Measurements from ENCODE around the gene PANK2. TPM values are rescaled to one million over a fixed set of nuclear protein-coding genes. Genes with fewer than 3 reads are reported as not detected.
"Not testable (repeated sequence)": the region's sequence is repeated elsewhere in the genome, so short reads cannot be mapped to it uniquely, and the experiment has no call there.

Gene PANK2
- 10 to 100 TPM; 59.7 to 64.5 TPM for total RNA-seq

- Mint-ChIP-seq H3K36me3 (ENCODE audit: low read depth) (peaks cover 45% of the 10 kb centered on the region), H3K4me1 (peaks cover 48% of the 10 kb centered on the region), H3K4me3 (peak within 1 kb of the TSS; percentile 98), H3K27ac (peak within 1 kb of the TSS; percentile 96), H3K27me3 (no peaks in the 10 kb centered on the region), H3K9me3 (no peaks in the 10 kb centered on the region)
- DNase-seq: peak; percentile 99
- CTCF ChIA-PET: interaction anchor here (1.1 to 2.1 kb wide), 3 partner anchors 31 to 196 kb away, joined by 3 to 6 read pairs (median 4); no protein-coding TSS in a partner anchor
- POLR2A ChIA-PET: no interaction called here
Measured at GRCh38 chr20:3888622-3889488, at the start of gene PANK2. TSS of gene PANK2 (plus strand) at chr20:3889387.

- H3K4me1 Mint-ChIP-seq: peaks cover 23% of the 10 kb centered on the region
- DNase-seq; H3K4me3 Mint-ChIP-seq; POLR2A ChIA-PET; H3K27ac Mint-ChIP-seq; H3K27me3 Mint-ChIP-seq; H3K9me3 Mint-ChIP-seq; H3K36me3 Mint-ChIP-seq (ENCODE audit: low read depth): not testable (repeated sequence)
- CTCF ChIA-PET: interaction anchor here (0.9 to 1.1 kb wide), 2 partner anchors 14 to 20 kb away, joined by 3 read pairs; partner anchors contain the start of gene AP5S1
Measured at GRCh38 chr20:3840201-3840600, 49.0 kb upstream of the PANK2 start.

GRCh38 chr20:3842348-3842930 is 46.7 kb upstream of the PANK2 start:
- Mint-ChIP-seq H3K4me3 (no peak overlapping the region), H3K27ac (no peak overlapping the region), H3K36me3 (ENCODE audit: low read depth) (peaks cover 2% of the 10 kb centered on the region), H3K4me1 (peaks cover 33% of the 10 kb centered on the region), H3K27me3 (no peaks in the 10 kb centered on the region), H3K9me3 (no peaks in the 10 kb centered on the region)
- POLR2A ChIA-PET: no interaction called here
- DNase-seq: no peak
- CTCF ChIA-PET: interaction anchor here (0.6 to 0.9 kb wide), 2 partner anchors 10 to 22 kb away, joined by 3 to 4 read pairs; partner anchors contain the start of gene AP5S1

- peaks cover 5% of the 10 kb centered on the region for H3K36me3 Mint-ChIP-seq (ENCODE audit: low read depth)
- peaks cover 41% of the 10 kb centered on the region for H3K4me1 Mint-ChIP-seq
- no peaks in the 10 kb centered on the region for H3K9me3 Mint-ChIP-seq
- ChIA-PET POLR2A (no interaction called here), CTCF (interaction anchor here (0.9 to 1.3 kb wide), 5 partner anchors 9 to 76 kb away, joined by 3 to 6 read pairs (median 3); partner anchors contain the start of genes ADISSP, AP5S1 and CENPB)
- no peak overlapping the region for H3K4me3 Mint-ChIP-seq
- H3K27ac Mint-ChIP-seq: no peak overlapping the region
- no peak for DNase-seq
- H3K27me3 Mint-ChIP-seq: no peaks in the 10 kb centered on the region
Measured at GRCh38 chr20:3843490-3843889, 45.7 kb upstream of the PANK2 start.

- CTCF ChIA-PET: interaction anchor here (1.0 to 1.3 kb wide), 7 partner anchors 10 to 75 kb away, joined by 3 to 6 read pairs (median 4); partner anchors contain the start of genes AP5S1 and CENPB
- H3K36me3 Mint-ChIP-seq (ENCODE audit: low read depth); H3K27ac Mint-ChIP-seq; H3K27me3 Mint-ChIP-seq; H3K9me3 Mint-ChIP-seq; H3K4me3 Mint-ChIP-seq; POLR2A ChIA-PET; DNase-seq: not testable (repeated sequence)
- peaks cover 41% of the 10 kb centered on the region for H3K4me1 Mint-ChIP-seq
Measured at GRCh38 chr20:3843990-3844619, 45.1 kb upstream of the PANK2 start.

- no peaks in the 10 kb centered on the region for H3K27me3 Mint-ChIP-seq
- peaks cover 32% of the 10 kb centered on the region for H3K4me1 Mint-ChIP-seq
- ChIA-PET CTCF (interaction anchor here (1.9 kb wide), 1 partner anchor 59 kb away, joined by 8 read pairs; the partner anchor contains the start of gene CENPB), POLR2A (no interaction called here)
- peak overlapping the region; percentile 89 for H3K27ac Mint-ChIP-seq
- peak overlapping the region; percentile 88 for H3K4me3 Mint-ChIP-seq
- no peaks in the 10 kb centered on the region for H3K9me3 Mint-ChIP-seq
- DNase-seq: no peak
- H3K36me3 Mint-ChIP-seq (ENCODE audit: low read depth): peaks cover 7% of the 10 kb centered on the region
Measured at GRCh38 chr20:3846378-3846739, 42.8 kb upstream of the PANK2 start.

- H3K36me3 Mint-ChIP-seq (ENCODE audit: low read depth): peaks cover 7% of the 10 kb centered on the region
- ChIA-PET CTCF (interaction anchor here (1.9 kb wide), 1 partner anchor 60 kb away, joined by 8 read pairs; the partner anchor contains the start of gene CENPB), POLR2A (no interaction called here)
- H3K4me3 Mint-ChIP-seq: peak within 1 kb of the TSS; percentile 88
- peak within 1 kb of the TSS; percentile 89 for H3K27ac Mint-ChIP-seq
- H3K27me3 Mint-ChIP-seq: no peaks in the 10 kb centered on the region
- peak; percentile 86 for DNase-seq
- H3K4me1 Mint-ChIP-seq: peaks cover 32% of the 10 kb centered on the region
- no peaks in the 10 kb centered on the region for H3K9me3 Mint-ChIP-seq
Measured at GRCh38 chr20:3846740-3847428, 42.3 kb upstream of the PANK2 start, which contains the start of gene MAVS. TSS of gene MAVS (plus strand) at chr20:3846834. CDS start at chr20:3854625, 7,791 bp downstream.

GRCh38 chr20:3847429-3847940 is 41.7 kb upstream of the PANK2 start:
- POLR2A ChIA-PET: no interaction called here
- Mint-ChIP-seq H3K4me1 (peaks cover 32% of the 10 kb centered on the region), H3K36me3 (ENCODE audit: low read depth) (peaks cover 7% of the 10 kb centered on the region), H3K27me3 (no peaks in the 10 kb centered on the region), H3K27ac (peak overlapping the region; percentile 89), H3K4me3 (peak overlapping the region; percentile 88), H3K9me3 (no peaks in the 10 kb centered on the region)
- DNase-seq: peak; percentile 8
- CTCF ChIA-PET: no interaction called here

GRCh38 chr20:3848565-3848964 is 40.6 kb upstream of the PANK2 start:
- Mint-ChIP-seq H3K4me3 (peak overlapping the region; percentile 88), H3K9me3 (no peaks in the 10 kb centered on the region), H3K4me1 (peaks cover 32% of the 10 kb centered on the region), H3K27me3 (no peaks in the 10 kb centered on the region), H3K36me3 (ENCODE audit: low read depth) (peaks cover 7% of the 10 kb centered on the region), H3K27ac (peak overlapping the region; percentile 79)
- ChIA-PET CTCF (no interaction called here), POLR2A (no interaction called here)
- no peak for DNase-seq

- ChIA-PET CTCF (interaction anchor here (0.6 to 1.9 kb wide), 26 partner anchors 10 to 390 kb away, joined by 3 to 18 read pairs (median 4); partner anchors contain the start of genes ADISSP, AP5S1 and CENPB), POLR2A (interaction anchor here (0.5 kb wide), 1 partner anchor 58 kb away, joined by 3 read pairs; the partner anchor contains the start of gene CDC25B)
- H3K27me3 Mint-ChIP-seq: no peaks in the 10 kb centered on the region
- peaks cover 12% of the 10 kb centered on the region for H3K4me1 Mint-ChIP-seq
- DNase-seq: no peak
- H3K9me3 Mint-ChIP-seq: no peaks in the 10 kb centered on the region
- peak overlapping the region; percentile 25 for H3K27ac Mint-ChIP-seq
- H3K36me3 Mint-ChIP-seq (ENCODE audit: low read depth): peaks cover 21% of the 10 kb centered on the region
- H3K4me3 Mint-ChIP-seq: no peak overlapping the region
Measured at GRCh38 chr20:3854462-3854871, 34.7 kb upstream of the PANK2 start.

GRCh38 chr20:3857405-3857804 is 31.8 kb upstream of the PANK2 start:
- H3K4me3 Mint-ChIP-seq: no peak overlapping the region
- H3K4me1 Mint-ChIP-seq: peaks cover 9% of the 10 kb centered on the region
- CTCF ChIA-PET: interaction anchor here (1.0 to 1.6 kb wide), 4 partner anchors 20 to 181 kb away, joined by 3 to 4 read pairs (median 3); partner anchors contain the start of gene CENPB
- H3K9me3 Mint-ChIP-seq: no peaks in the 10 kb centered on the region
- H3K27ac Mint-ChIP-seq: no peak overlapping the region
- POLR2A ChIA-PET: no interaction called here
- peaks cover 41% of the 10 kb centered on the region for H3K36me3 Mint-ChIP-seq (ENCODE audit: low read depth)
- no peaks in the 10 kb centered on the region for H3K27me3 Mint-ChIP-seq
- no peak for DNase-seq

- Mint-ChIP-seq H3K27ac (no peak overlapping the region), H3K4me3 (no peak overlapping the region), H3K9me3 (no peaks in the 10 kb centered on the region), H3K4me1 (peaks cover 9% of the 10 kb centered on the region), H3K36me3 (ENCODE audit: low read depth) (peaks cover 54% of the 10 kb centered on the region), H3K27me3 (no peaks in the 10 kb centered on the region)
- POLR2A ChIA-PET: no interaction called here
- DNase-seq: no peak
- CTCF ChIA-PET: interaction anchor here (0.8 to 1.6 kb wide), 4 partner anchors 9 to 227 kb away, joined by 3 to 7 read pairs (median 4); partner anchors contain the start of genes AP5S1 and CENPB
Measured at GRCh38 chr20:3858689-3859088, 30.5 kb upstream of the PANK2 start.

Data from activated CD4-positive, alpha-beta T cell treated with anti-CD3 and anti-CD28 coated beads, Interleukin-2, amount 10 ng/mL, durations not matched to agents 7 days and 5 days (primary cell).